Activated naive CD4-positive, alpha-beta T cell treated with anti-CD3 and anti-CD28 coated beads, Interleukin-2, amount 50 U/mL, for 24 hours (primary cell): ENCODE results near the gene CHST4.
"Not testable (repeated sequence)": the region's sequence is repeated elsewhere in the genome, so short reads cannot be mapped to it uniquely, and the experiment has no call there.

Experiments used
- H3K27ac Mint-ChIP-seq: one replicate; pipeline ENCODE4 v1.8.0; 2021; ENCODE audit warnings: mild to moderate bottlenecking, mixed read lengths
- H3K27me3 Mint-ChIP-seq: one replicate; pipeline ENCODE4 v1.8.0; 2021; ENCODE audit warnings: mixed read lengths
- H3K36me3 Mint-ChIP-seq: one replicate; pipeline ENCODE4 v1.8.0; 2021; ENCODE audit warnings: mixed read lengths
- H3K4me1 Mint-ChIP-seq: one replicate; pipeline ENCODE4 v1.8.0; 2021; ENCODE audit warnings: mixed read lengths
- H3K4me3 Mint-ChIP-seq: one replicate; pipeline ENCODE4 v1.8.0; 2021; ENCODE audit warnings: mild to moderate bottlenecking, mixed read lengths
- H3K9me3 Mint-ChIP-seq: one replicate; pipeline ENCODE4 v1.8.0; 2021; ENCODE audit warnings: mixed read lengths

The CHST4 gene

GRCh38 chr16:71504051-71504450 lies 22.2 kb upstream of the CHST4 start:
- H3K27ac Mint-ChIP-seq, H3K4me3 Mint-ChIP-seq, H3K36me3 Mint-ChIP-seq, H3K27me3 Mint-ChIP-seq, H3K9me3 Mint-ChIP-seq, H3K4me1 Mint-ChIP-seq: not testable (repeated sequence)

DNA sequence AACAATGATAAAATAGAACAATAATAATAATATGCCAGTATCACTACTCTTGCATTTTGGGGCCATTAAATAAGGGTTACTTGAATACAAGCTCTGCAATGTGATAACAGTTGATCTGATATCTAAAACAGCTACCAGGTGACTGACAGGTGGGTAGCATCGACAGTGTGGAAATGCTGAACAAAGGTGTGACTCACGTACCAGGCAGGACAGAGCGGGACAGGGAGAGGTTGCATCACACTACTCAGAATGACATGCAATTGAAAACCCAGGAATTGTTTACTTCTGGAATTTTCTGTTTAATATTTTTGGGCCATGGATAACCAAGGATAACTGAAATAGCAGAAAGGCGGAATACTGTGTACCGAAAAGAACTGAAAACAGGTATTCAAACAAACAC lies 21.3 kb upstream of the CHST4 start:
- peaks cover 2% of the 10 kb centered on the region for H3K27me3 Mint-ChIP-seq
- H3K36me3 Mint-ChIP-seq = no peaks in the 10 kb centered on the region
- no peaks in the 10 kb centered on the region for H3K9me3 Mint-ChIP-seq
- H3K27ac Mint-ChIP-seq = no peak overlapping the region
- H3K4me3 Mint-ChIP-seq = no peak overlapping the region
- H3K4me1 Mint-ChIP-seq = no peaks in the 10 kb centered on the region

DNA sequence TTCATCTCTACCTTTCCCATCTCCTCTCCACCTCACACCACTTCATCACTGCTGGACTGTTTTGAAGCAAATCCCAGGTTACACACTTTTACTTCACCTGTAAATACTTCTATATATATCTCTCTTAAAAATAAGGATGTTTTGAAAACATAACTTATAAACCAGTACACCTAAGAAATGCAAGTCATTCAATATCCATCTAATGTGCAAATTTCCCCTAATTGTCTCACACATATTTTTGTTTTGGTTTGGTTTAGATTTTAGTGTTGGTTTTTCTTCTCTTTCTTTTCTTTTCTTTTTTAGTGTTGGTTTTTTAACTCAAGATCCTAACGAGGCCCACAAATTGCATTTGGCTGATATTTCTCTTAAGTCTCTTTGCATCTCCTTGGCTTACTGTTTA lies 19.2 kb upstream of the CHST4 start:
- Mint-ChIP-seq H3K4me3 (no peak overlapping the region), H3K36me3 (no peaks in the 10 kb centered on the region), H3K27me3 (peaks cover 4% of the 10 kb centered on the region), H3K4me1 (no peaks in the 10 kb centered on the region), H3K27ac (no peak overlapping the region), H3K9me3 (no peaks in the 10 kb centered on the region)

- Mint-ChIP-seq H3K9me3 (no peaks in the 10 kb centered on the region), H3K4me1 (no peaks in the 10 kb centered on the region), H3K36me3 (no peaks in the 10 kb centered on the region), H3K4me3 (no peak overlapping the region), H3K27me3 (peaks cover 3% of the 10 kb centered on the region), H3K27ac (no peak overlapping the region)
Observed at GRCh38 chr16:71513302-71513701, 12.9 kb upstream of the CHST4 start.

DNA sequence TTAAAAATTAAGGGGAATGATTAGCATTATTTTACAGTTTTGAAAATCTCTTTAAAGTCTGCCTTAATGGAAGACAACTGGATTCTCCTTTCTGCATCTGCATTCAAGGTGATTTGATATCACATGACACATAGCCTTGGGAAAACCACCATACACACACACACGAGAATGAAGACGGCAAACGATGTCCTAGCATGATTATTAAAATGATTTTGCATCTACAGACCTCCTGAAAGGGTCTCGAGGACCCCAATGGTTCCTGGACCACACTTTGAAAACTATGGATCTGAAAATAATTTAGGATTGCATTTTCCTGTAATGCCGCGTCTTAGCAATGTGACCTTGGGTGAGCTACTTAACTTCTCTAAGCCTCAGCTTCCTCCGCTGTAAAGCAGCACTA lies 11.8 kb upstream of the CHST4 start:
- no peak overlapping the region for H3K27ac Mint-ChIP-seq
- H3K9me3 Mint-ChIP-seq = no peaks in the 10 kb centered on the region
- H3K36me3 Mint-ChIP-seq = no peaks in the 10 kb centered on the region

DNA sequence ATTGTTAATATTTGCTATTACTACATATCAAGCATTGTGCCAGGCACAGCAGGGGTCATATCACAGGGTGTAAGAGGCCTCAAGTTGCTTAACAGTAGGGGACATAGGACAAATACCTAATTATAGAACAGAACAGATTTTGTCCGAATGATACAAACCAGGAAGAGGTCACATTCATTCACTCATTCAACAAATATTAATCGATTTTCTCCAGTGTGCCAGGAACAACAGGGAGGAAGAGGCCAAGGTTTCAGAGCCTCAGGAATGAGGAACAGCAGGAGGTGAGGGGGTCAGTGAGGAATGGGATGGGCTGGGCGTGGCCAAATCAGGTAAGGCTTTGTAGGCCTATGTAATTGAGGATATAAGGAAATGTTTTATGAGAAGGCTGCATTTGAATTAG lies 11.2 kb upstream of the CHST4 start:
- H3K36me3 Mint-ChIP-seq = no peaks in the 10 kb centered on the region
- H3K9me3 Mint-ChIP-seq = no peaks in the 10 kb centered on the region
- H3K27me3 Mint-ChIP-seq = peaks cover 3% of the 10 kb centered on the region
- no peaks in the 10 kb centered on the region for H3K4me1 Mint-ChIP-seq
- no peak overlapping the region for H3K27ac Mint-ChIP-seq
- no peak overlapping the region for H3K4me3 Mint-ChIP-seq

More for the DNA sequence above, 11.8 kb upstream of the CHST4 start:
- peaks cover 3% of the 10 kb centered on the region for H3K27me3 Mint-ChIP-seq
- no peaks in the 10 kb centered on the region for H3K4me1 Mint-ChIP-seq
- no peak overlapping the region for H3K4me3 Mint-ChIP-seq

DNA sequence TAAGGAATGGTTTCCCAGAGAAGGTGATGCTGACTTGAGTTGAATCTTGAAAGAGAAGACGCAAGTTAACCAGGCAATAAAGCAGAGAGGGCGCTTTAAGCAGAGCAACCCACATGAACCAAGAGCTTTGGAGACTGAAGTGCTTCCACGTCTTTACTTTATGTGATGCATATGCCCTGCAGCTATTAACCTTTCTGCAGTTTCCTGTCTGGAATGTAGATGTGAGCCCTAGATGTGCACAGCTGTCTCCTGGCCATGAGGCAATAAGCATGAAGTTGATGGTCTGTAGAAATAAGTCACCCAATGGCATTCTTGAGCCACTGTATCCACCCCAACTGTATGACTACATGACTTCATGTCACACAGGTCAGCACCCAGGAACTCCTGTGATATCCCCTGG lies 5.7 kb upstream of the CHST4 start:
- no peaks in the 10 kb centered on the region for H3K4me1 Mint-ChIP-seq
- H3K9me3 Mint-ChIP-seq = no peaks in the 10 kb centered on the region
- no peaks in the 10 kb centered on the region for H3K27me3 Mint-ChIP-seq
- H3K4me3 Mint-ChIP-seq = no peak overlapping the region
- no peak overlapping the region for H3K27ac Mint-ChIP-seq
- no peaks in the 10 kb centered on the region for H3K36me3 Mint-ChIP-seq

DNA sequence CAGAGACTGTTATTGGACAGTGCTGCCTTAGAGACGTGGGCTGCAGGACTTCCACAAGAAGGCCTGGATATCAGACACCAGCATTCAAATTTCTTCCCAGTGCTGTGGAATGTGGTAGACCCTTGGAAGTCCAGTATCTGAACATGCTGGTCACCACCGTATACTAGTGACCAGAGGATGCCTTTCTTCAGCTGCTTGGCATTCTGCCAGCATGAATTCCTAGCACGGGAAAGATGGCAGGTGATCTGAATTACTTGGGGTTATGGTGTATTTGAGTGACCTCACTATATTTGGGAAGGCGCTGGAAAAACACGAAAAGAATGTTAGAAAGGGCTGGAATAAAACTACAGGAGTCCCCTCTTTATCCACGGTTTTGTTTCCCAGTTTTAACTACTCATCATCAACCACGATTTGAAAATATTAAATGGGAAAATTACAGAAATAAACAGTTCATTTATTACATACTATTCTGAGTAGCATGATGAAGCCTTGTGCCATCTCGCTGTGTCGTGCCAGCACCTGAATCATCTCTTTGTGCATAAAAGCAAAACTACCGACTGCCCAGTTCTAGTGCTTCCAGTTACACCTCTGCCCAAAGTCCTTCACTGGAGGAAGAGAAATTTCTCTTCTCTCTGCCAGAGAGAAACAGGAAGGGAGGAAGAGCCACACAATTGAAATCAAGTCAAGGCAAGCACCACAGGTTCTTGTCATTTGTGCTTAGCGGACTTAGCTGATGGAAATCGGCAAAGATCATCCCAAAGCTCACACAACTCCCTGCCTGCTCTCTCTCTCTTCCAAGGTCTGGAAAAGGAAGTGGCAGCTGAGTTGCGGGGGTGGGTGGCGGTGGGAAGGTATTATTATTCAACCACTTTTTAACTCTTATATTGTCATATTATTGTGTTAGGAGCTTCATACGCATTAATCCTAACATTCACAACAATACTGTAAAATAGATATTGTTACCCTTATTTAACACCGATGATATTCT lies 1.4 kb upstream of the CHST4 start:
- peaks cover 9% of the 10 kb centered on the region for H3K27me3 Mint-ChIP-seq
- no peaks in the 10 kb centered on the region for H3K4me1 Mint-ChIP-seq
- no peak overlapping the region for H3K27ac Mint-ChIP-seq
- H3K36me3 Mint-ChIP-seq = no peaks in the 10 kb centered on the region
- no peaks in the 10 kb centered on the region for H3K9me3 Mint-ChIP-seq
- no peak overlapping the region for H3K4me3 Mint-ChIP-seq

- H3K27me3 Mint-ChIP-seq = peaks cover 9% of the 10 kb centered on the region
- no peak overlapping the region for H3K27ac Mint-ChIP-seq
- H3K9me3 Mint-ChIP-seq = no peaks in the 10 kb centered on the region
- H3K4me3 Mint-ChIP-seq = no peak overlapping the region
- no peaks in the 10 kb centered on the region for H3K36me3 Mint-ChIP-seq
- no peaks in the 10 kb centered on the region for H3K4me1 Mint-ChIP-seq
Observed at GRCh38 chr16:71528257-71528656, 2.0 kb downstream of the CHST4 start.

GRCh38 chr16:71528863-71529262 lies 2.6 kb downstream of the CHST4 start:
- no peaks in the 10 kb centered on the region for H3K4me1 Mint-ChIP-seq
- no peak overlapping the region for H3K4me3 Mint-ChIP-seq
- H3K27ac Mint-ChIP-seq = no peak overlapping the region

GRCh38 chr16:71532366-71532765 lies 6.1 kb downstream of the CHST4 start:
- Mint-ChIP-seq H3K27me3 (peaks cover 3% of the 10 kb centered on the region), H3K9me3 (no peaks in the 10 kb centered on the region), H3K36me3 (no peaks in the 10 kb centered on the region), H3K4me3 (no peak overlapping the region), H3K27ac (no peak overlapping the region), H3K4me1 (no peaks in the 10 kb centered on the region)

More at GRCh38 chr16:71528863-71529262, 2.6 kb downstream of the CHST4 start:
- H3K27me3 Mint-ChIP-seq = peaks cover 9% of the 10 kb centered on the region
- no peaks in the 10 kb centered on the region for H3K9me3 Mint-ChIP-seq
- no peaks in the 10 kb centered on the region for H3K36me3 Mint-ChIP-seq

GRCh38 chr16:71536752-71537499 lies 10.7 kb downstream of the CHST4 start:
- no peak overlapping the region for H3K4me3 Mint-ChIP-seq
- no peaks in the 10 kb centered on the region for H3K4me1 Mint-ChIP-seq
- H3K36me3 Mint-ChIP-seq = no peaks in the 10 kb centered on the region
- no peak overlapping the region for H3K27ac Mint-ChIP-seq
- no peaks in the 10 kb centered on the region for H3K9me3 Mint-ChIP-seq
- H3K27me3 Mint-ChIP-seq = no peaks in the 10 kb centered on the region

- H3K4me1 Mint-ChIP-seq = peaks cover 5% of the 10 kb centered on the region
- no peaks in the 10 kb centered on the region for H3K36me3 Mint-ChIP-seq
- H3K27me3 Mint-ChIP-seq = no peaks in the 10 kb centered on the region
- no peak overlapping the region for H3K4me3 Mint-ChIP-seq
- no peak overlapping the region for H3K27ac Mint-ChIP-seq
- H3K9me3 Mint-ChIP-seq = no peaks in the 10 kb centered on the region
Observed at GRCh38 chr16:71537643-71538042, 11.4 kb downstream of the CHST4 start.

DNA sequence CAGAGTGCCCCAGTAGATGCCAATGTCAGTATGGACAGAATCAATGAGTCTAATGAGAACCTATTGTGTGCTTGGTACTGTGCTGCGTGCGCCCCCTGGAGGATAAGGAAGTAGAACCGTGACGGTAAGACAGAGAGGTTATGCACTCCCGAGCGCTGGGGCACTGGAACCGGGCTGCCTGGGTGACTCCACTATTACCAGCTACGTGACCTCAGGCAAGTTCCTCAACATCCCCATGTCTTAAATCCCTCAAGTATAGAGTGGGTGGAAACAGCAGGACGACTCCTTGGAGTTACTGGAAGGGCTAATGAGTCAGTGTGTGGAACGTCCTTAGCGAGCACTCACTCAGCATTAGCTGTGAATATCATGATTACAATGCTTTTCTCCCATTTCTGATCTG lies 16.2 kb downstream of the CHST4 start:
- Mint-ChIP-seq H3K27ac (no peak overlapping the region), H3K4me3 (no peak overlapping the region), H3K27me3 (peaks cover 2% of the 10 kb centered on the region), H3K9me3 (no peaks in the 10 kb centered on the region), H3K36me3 (no peaks in the 10 kb centered on the region), H3K4me1 (peaks cover 5% of the 10 kb centered on the region)

GRCh38 chr16:71547168-71547567 lies 20.9 kb downstream of the CHST4 start:
- H3K4me1 Mint-ChIP-seq = peaks cover 4% of the 10 kb centered on the region
- no peaks in the 10 kb centered on the region for H3K36me3 Mint-ChIP-seq
- H3K9me3 Mint-ChIP-seq = no peaks in the 10 kb centered on the region
- H3K27me3 Mint-ChIP-seq = peaks cover 2% of the 10 kb centered on the region
- H3K27ac Mint-ChIP-seq = no peak overlapping the region
- no peak overlapping the region for H3K4me3 Mint-ChIP-seq
